OCI-LY7 (cell line): ENCODE results near the gene B3GALT5. TPM values are rescaled to one million over a fixed set of nuclear protein-coding genes. Genes with fewer than 3 reads are reported as not detected.

Source experiments
- BruUV-seq: library from RNA; stranded (reverse); fragments of 400-500 nt; replicated peaks from 2 replicates; lab custom pipeline; 2021; lab: Mats Ljungman, UMichigan
- CTCF ChIA-PET: fragments of 300-600 bp; sonication (Branson Sonifier 250); formaldehyde crosslinking; loops from one replicate; lab custom pipeline; 2022; ENCODE audit warnings: antibody characterized with exemption; ENCODE audit not compliant: unreplicated experiment; lab: Charles Lee
- POLR2A ChIA-PET: fragments of 300-600 bp; sonication (Branson Sonifier 250); formaldehyde crosslinking; loops from one replicate; lab custom pipeline; 2022; ENCODE audit warnings: antibody characterized with exemption; lab: Charles Lee
- DNase-seq: peaks from one replicate; pipeline ENCODE4 v3.0.0-alpha.2; 2015; ENCODE audit warnings: low spot score
- H2AFZ ChIP-seq: fragments of 200-600 bp; sonication (generic), shearing (Covaris generic); 2 replicates; pipeline ENCODE4 v1.6.1; 2014; ENCODE audit warnings: mild to moderate bottlenecking, antibody characterized with exemption, low read length, moderate library complexity
- H3K27ac ChIP-seq: fragments of 200-600 bp; sonication (generic); 2 replicates; pipeline ENCODE4 v1.5.1; 2014; ENCODE audit warnings: mixed run types, low read depth, mild to moderate bottlenecking, moderate library complexity, low read length, inconsistent platforms; ENCODE audit not compliant: poor library complexity, severe bottlenecking
- H3K36me3 ChIP-seq: fragments of 200-600 bp; sonication (generic); 2 replicates; pipeline ENCODE4 v1.6.1; 2014; ENCODE audit warnings: mild to moderate bottlenecking, antibody characterized with exemption, low read length, moderate library complexity, mixed read lengths; ENCODE audit not compliant: insufficient read depth
- H3K4me1 ChIP-seq: fragments of 200-600 bp; sonication (generic); 2 replicates; pipeline ENCODE4 v1.5.1; 2014; ENCODE audit warnings: mild to moderate bottlenecking, low read length; ENCODE audit not compliant: insufficient read depth, poor library complexity, severe bottlenecking
- H3K4me2 ChIP-seq: fragments of 200-600 bp; sonication (generic); 2 replicates; pipeline ENCODE4 v1.6.1; 2014; ENCODE audit warnings: mild to moderate bottlenecking, low read length
- H3K4me3 ChIP-seq: fragments of 200-600 bp; sonication (generic); 2 replicates; pipeline ENCODE4 v1.5.1; 2014; ENCODE audit warnings: mild to moderate bottlenecking, low read depth, low read length; ENCODE audit not compliant: poor library complexity, severe bottlenecking
- H3K79me2 ChIP-seq: fragments of 200-600 bp; sonication (generic); 2 replicates; pipeline ENCODE4 v1.6.1; 2016; ENCODE audit warnings: low read depth, mild to moderate bottlenecking, low read length, moderate library complexity, mixed read lengths; ENCODE audit not compliant: insufficient read depth
- H3K9me2 ChIP-seq: fragments of 200-600 bp; sonication (generic); 2 replicates; pipeline ENCODE4 v1.6.1; 2016; ENCODE audit warnings: mild to moderate bottlenecking, low read length, mixed read lengths; ENCODE audit not compliant: insufficient read depth
- H3K9me3 ChIP-seq: fragments of 200-600 bp; sonication (generic); 2 replicates; pipeline ENCODE4 v1.6.1; 2014; ENCODE audit warnings: mild to moderate bottlenecking, mixed run types, low read length, mixed read lengths
- H4K20me1 ChIP-seq: fragments of 200-600 bp; sonication (generic); 2 replicates; pipeline ENCODE4 v1.6.1; 2014; ENCODE audit warnings: mild to moderate bottlenecking, antibody characterized with exemption, low read length, moderate library complexity, mixed read lengths; ENCODE audit not compliant: insufficient read depth
- CTCF ChIP-seq: fragments of 200-600 bp; sonication (generic); conservative IDR thresholded peaks from 2 replicates; pipeline ENCODE4 v1.5.1; 2014; ENCODE audit warnings: mild to moderate bottlenecking, antibody characterized with exemption, low read length, moderate library complexity, mixed read lengths
- EZH2phosphoT487 ChIP-seq: fragments of 200-600 bp; sonication (generic); IDR thresholded peaks from 2 replicates; pipeline ENCODE4 v1.6.1; 2018; ENCODE audit warnings: low read depth, borderline replicate concordance, mild to moderate bottlenecking, mixed run types, antibody characterized with exemption, low read length, moderate library complexity, mixed read lengths
- intact Hi-C: fragments of 100-400 bp; cut with micrococcal nuclease; formaldehyde crosslinking; loops from one replicate; pipeline ENCODE4 v1.10.0; 2022; ENCODE audit not compliant: unreplicated experiment
- total RNA-seq, 2 experiments: library from RNA; depleted of rRNA in 1 of 2; stranded (reverse); fragments of >200 nt in 1 of 2; shearing (Covaris generic) in 1 of 2; gene quantifications; 2 replicates each; pipeline ENCODE4 v1.2.3, GENCODE V29; 2014 to 2022

The B3GALT5 gene
- total RNA-seq, 2 experiments from 2014 or later = not detected

- POLR2A ChIA-PET = no interaction called here
- CTCF ChIA-PET = no interaction called here
- TF ChIP-seq CTCF = no peak
- no peak for TF ChIP-seq EZH2phosphoT487
- no peaks in the 10 kb centered on the region for H3K9me2 ChIP-seq
- no peaks in the 10 kb centered on the region for H3K4me1 ChIP-seq
- H2AFZ ChIP-seq = no peak overlapping the region
- BruUV-seq = no TSS peak
- intact Hi-C loops = no loop called here
- no peaks in the 10 kb centered on the region for H3K36me3 ChIP-seq
- DNase-seq = no peak
- H3K4me2 ChIP-seq = no peak overlapping the region
- H3K27ac ChIP-seq = no peak overlapping the region
- no peak overlapping the region for H3K4me3 ChIP-seq
- H4K20me1 ChIP-seq = no peaks in the 10 kb centered on the region
- H3K9me3 ChIP-seq = no peaks in the 10 kb centered on the region
- H3K79me2 ChIP-seq = no peaks in the 10 kb centered on the region
Measured at GRCh38 chr21:39721885-39722284, 109.1 kb downstream of the B3GALT5 start.

Other genes with a start within 250 kb of the B3GALT5 start
- 0.35 TPM in 1 of 2 replicates, not detected in the other for gene LCA5L, start 167.2 kb upstream of the B3GALT5 start, total RNA-seq (2014; rRNA removed; shearing (Covaris generic))
- gene LCA5L, start 167.2 kb upstream of the B3GALT5 start, total RNA-seq (2022) = 1.8 and 2.3 TPM in 2 replicates
- 0.80 TPM in 1 of 2 replicates, not detected in the other for gene SH3BGR, start 161.0 kb upstream of the B3GALT5 start, total RNA-seq (2014; rRNA removed; shearing (Covaris generic))
- 5.4 and 6.4 TPM in 2 replicates for gene SH3BGR, start 161.0 kb upstream of the B3GALT5 start, total RNA-seq (2022)
- not detected in 2 replicates for gene IGSF5, start 132.2 kb downstream of the B3GALT5 start, total RNA-seq (2014; rRNA removed; shearing (Covaris generic))
- gene IGSF5, start 132.2 kb downstream of the B3GALT5 start, total RNA-seq (2022) = not detected in 2 replicates